Measurements from ENCODE around the gene KCTD3. TPM values are rescaled to one million over a fixed set of nuclear protein-coding genes. Genes with fewer than 3 reads are reported as not detected.

The KCTD3 gene
- total RNA-seq, 2 experiments from 2014 or later = 1.5 TPM

GRCh38 chr1:215601276-215601675 lies 34.2 kb downstream of the KCTD3 start:
- H3K27ac Mint-ChIP-seq = no peak overlapping the region
- ATAC-seq = no peak
- CTCF ChIA-PET = no interaction called here
- H3K9me3 Mint-ChIP-seq = no peaks in the 10 kb centered on the region
- H3K36me3 Mint-ChIP-seq (ENCODE audit: low read depth) = no peaks in the 10 kb centered on the region
- no peaks in the 10 kb centered on the region for H3K27me3 Mint-ChIP-seq
- POLR2A ChIA-PET = no interaction called here
- no peak for TF ChIP-seq CTCF (IDR thresholded peaks at IDR 0.05)
- intact Hi-C loops (cut with micrococcal nuclease) = no loop called here
- DNase-seq = no peak
- no peak overlapping the region for H3K4me3 Mint-ChIP-seq
- H3K4me1 Mint-ChIP-seq (ENCODE audit: low read depth) = no peaks in the 10 kb centered on the region

GRCh38 chr1:215603319-215603718 lies 36.2 kb downstream of the KCTD3 start:
- Mint-ChIP-seq H3K27ac (no peak overlapping the region), H3K4me1 (ENCODE audit: low read depth) (no peaks in the 10 kb centered on the region), H3K27me3 (no peaks in the 10 kb centered on the region), H3K9me3 (no peaks in the 10 kb centered on the region), H3K4me3 (no peak overlapping the region), H3K36me3 (ENCODE audit: low read depth) (no peaks in the 10 kb centered on the region)
- ChIA-PET POLR2A (no interaction called here), CTCF (no interaction called here)
- DNase-seq (no peak), ATAC-seq (no peak)
- TF ChIP-seq CTCF (IDR thresholded peaks at IDR 0.05) = no peak
- intact Hi-C loops (cut with micrococcal nuclease) = no loop called here

GRCh38 chr1:215605011-215605621 lies 38.0 kb downstream of the KCTD3 start:
- ATAC-seq = no peak
- Mint-ChIP-seq H3K27ac (no peak overlapping the region), H3K4me1 (ENCODE audit: low read depth) (no peaks in the 10 kb centered on the region), H3K36me3 (ENCODE audit: low read depth) (no peaks in the 10 kb centered on the region), H3K9me3 (no peaks in the 10 kb centered on the region), H3K4me3 (no peak overlapping the region), H3K27me3 (no peaks in the 10 kb centered on the region)
- DNase-seq = no peak
- TF ChIP-seq CTCF (IDR thresholded peaks at IDR 0.05) = no peak
- CTCF ChIA-PET = interaction anchor here (1.3 kb wide), 1 partner anchor 38 kb away, joined by 3 read pairs; the partner anchor contains the start of gene KCTD3
- POLR2A ChIA-PET = no interaction called here
- intact Hi-C loops (cut with micrococcal nuclease) = no loop called here

GRCh38 chr1:215606036-215606435 lies 38.9 kb downstream of the KCTD3 start:
- H3K27me3 Mint-ChIP-seq = no peaks in the 10 kb centered on the region

More at GRCh38 chr1:215606036-215606435, 38.9 kb downstream of the KCTD3 start:
- Mint-ChIP-seq H3K36me3 (ENCODE audit: low read depth) (no peaks in the 10 kb centered on the region), H3K4me3 (no peak overlapping the region), H3K27ac (no peak overlapping the region), H3K4me1 (ENCODE audit: low read depth) (no peaks in the 10 kb centered on the region), H3K9me3 (no peaks in the 10 kb centered on the region)
- POLR2A ChIA-PET = no interaction called here
- TF ChIP-seq CTCF (IDR thresholded peaks at IDR 0.05) = no peak
- DNase-seq (no peak), ATAC-seq (no peak)
- intact Hi-C loops (cut with micrococcal nuclease) = no loop called here
- CTCF ChIA-PET = no interaction called here

Measured in activated CD8-positive, alpha-beta T cell treated with anti-CD3 and anti-CD28 coated beads for 36 hours (primary cell).